GM10248 (cell line): Measurements from ENCODE around the gene INTS12.

Source experiments
- CTCF ChIA-PET: fragments of 300-600 bp; sonication (Branson Sonifier 250); formaldehyde crosslinking; extraction: SDS; loops from one replicate; lab custom pipeline; 2021; ENCODE audit warnings: antibody characterized with exemption; lab: Yijun Ruan, JAX
- POLR2A ChIA-PET: fragments of 350-650 bp; sonication (Branson Sonifier 250); formaldehyde crosslinking; extraction: SDS; loops from one replicate; lab custom pipeline; 2020; ENCODE audit warnings: antibody characterized with exemption; lab: Yijun Ruan, JAX
- DNase-seq: peaks from one replicate; pipeline ENCODE4 v3.0.0; 2012; ENCODE audit errors: extremely low spot score
- TF ChIP-seq, protein P1 (sequence below): IDR thresholded peaks from 2 replicates; pipeline ENCODE4 v1.5.1; 2012; ENCODE audit warnings: mild to moderate bottlenecking, low read depth; ENCODE audit errors: extremely low read depth, missing control alignments, control extremely low read depth

The INTS12 gene

GRCh38 chr4:105637408-105638176 lies 70.9 kb downstream of the INTS12 start:
- DNase-seq, result no peak
- POLR2A ChIA-PET, result no interaction called here
- TF ChIP-seq, protein P1, sequence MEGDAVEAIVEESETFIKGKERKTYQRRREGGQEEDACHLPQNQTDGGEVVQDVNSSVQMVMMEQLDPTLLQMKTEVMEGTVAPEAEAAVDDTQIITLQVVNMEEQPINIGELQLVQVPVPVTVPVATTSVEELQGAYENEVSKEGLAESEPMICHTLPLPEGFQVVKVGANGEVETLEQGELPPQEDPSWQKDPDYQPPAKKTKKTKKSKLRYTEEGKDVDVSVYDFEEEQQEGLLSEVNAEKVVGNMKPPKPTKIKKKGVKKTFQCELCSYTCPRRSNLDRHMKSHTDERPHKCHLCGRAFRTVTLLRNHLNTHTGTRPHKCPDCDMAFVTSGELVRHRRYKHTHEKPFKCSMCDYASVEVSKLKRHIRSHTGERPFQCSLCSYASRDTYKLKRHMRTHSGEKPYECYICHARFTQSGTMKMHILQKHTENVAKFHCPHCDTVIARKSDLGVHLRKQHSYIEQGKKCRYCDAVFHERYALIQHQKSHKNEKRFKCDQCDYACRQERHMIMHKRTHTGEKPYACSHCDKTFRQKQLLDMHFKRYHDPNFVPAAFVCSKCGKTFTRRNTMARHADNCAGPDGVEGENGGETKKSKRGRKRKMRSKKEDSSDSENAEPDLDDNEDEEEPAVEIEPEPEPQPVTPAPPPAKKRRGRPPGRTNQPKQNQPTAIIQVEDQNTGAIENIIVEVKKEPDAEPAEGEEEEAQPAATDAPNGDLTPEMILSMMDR, result no peak
- CTCF ChIA-PET, result interaction anchor here (0.8 to 2.0 kb wide), 6 partner anchors 9 to 30 kb away, joined by 3 to 6 read pairs (median 3); no protein-coding TSS in a partner anchor

DNA sequence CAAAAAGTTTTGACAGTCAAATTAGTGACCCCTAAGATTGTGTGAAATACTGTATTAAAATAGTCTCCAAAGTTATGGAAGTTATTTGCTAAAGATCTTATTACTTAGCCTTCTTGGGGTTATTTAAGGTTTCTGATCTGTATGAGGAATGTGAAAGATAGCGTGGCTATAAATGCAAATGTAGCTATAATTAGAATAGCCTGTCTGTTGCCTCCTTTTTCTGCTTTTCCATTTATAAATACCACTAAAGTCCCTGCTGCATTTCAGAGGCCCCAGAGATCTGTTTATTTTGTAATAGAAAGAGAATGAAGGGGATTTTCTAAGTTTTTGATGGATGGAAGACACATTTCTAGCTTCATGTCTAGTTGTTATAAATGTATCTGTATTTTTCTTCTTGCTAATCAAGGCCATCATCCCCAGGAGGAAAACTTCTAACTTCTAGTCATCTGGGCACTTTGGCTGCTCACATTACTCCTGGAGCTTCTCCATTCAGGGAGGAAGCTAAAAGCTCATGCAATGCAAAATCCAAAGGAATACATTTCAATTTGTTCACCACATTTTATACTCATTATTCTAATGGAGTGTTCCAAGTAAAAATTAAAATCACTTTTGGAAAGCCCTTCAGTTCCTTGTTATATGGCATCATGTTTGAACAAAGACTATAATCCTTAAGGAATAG lies 73.9 kb downstream of the INTS12 start:
- TF ChIP-seq, protein P1, result no peak
- ChIA-PET POLR2A (no interaction called here), CTCF (no interaction called here)
- no peak for DNase-seq

DNA sequence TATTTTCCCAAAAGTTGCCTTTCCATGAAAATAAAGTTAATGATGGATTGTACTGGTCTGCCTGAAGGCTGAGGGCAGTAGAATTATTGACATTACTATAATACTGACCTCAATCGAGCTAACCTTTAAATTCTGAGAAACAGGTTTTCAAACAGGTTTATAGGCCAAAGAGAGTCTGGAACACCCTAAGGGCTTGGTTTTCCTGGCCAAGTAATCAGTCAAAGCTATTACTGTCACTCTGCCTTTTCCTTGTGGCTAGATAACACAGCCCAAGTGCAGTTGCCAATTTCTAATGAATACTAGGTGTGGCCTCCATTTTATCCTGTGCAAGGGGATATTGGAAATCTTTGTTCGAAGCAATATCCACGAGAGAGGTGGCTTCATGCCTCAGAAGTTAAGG lies 75.2 kb downstream of the INTS12 start:
- TF ChIP-seq, protein P1, result no peak
- ChIA-PET CTCF (interaction anchor here (0.8 to 2.5 kb wide), 8 partner anchors 10 to 113 kb away, joined by 3 to 11 read pairs (median 4); no protein-coding TSS in a partner anchor), POLR2A (no interaction called here)
- no peak for DNase-seq
